GM12874 (cell line): ENCODE results near the gene GINS1.

Experiments used
- CTCF ChIP-seq: IDR thresholded peaks from 2 replicates; pipeline ENCODE4 v1.5.1; 2011; ENCODE audit warnings: low read depth, mild to moderate bottlenecking, control low read depth, low read length, moderate library complexity; ENCODE audit not compliant: insufficient read depth

The GINS1 gene

DNA sequence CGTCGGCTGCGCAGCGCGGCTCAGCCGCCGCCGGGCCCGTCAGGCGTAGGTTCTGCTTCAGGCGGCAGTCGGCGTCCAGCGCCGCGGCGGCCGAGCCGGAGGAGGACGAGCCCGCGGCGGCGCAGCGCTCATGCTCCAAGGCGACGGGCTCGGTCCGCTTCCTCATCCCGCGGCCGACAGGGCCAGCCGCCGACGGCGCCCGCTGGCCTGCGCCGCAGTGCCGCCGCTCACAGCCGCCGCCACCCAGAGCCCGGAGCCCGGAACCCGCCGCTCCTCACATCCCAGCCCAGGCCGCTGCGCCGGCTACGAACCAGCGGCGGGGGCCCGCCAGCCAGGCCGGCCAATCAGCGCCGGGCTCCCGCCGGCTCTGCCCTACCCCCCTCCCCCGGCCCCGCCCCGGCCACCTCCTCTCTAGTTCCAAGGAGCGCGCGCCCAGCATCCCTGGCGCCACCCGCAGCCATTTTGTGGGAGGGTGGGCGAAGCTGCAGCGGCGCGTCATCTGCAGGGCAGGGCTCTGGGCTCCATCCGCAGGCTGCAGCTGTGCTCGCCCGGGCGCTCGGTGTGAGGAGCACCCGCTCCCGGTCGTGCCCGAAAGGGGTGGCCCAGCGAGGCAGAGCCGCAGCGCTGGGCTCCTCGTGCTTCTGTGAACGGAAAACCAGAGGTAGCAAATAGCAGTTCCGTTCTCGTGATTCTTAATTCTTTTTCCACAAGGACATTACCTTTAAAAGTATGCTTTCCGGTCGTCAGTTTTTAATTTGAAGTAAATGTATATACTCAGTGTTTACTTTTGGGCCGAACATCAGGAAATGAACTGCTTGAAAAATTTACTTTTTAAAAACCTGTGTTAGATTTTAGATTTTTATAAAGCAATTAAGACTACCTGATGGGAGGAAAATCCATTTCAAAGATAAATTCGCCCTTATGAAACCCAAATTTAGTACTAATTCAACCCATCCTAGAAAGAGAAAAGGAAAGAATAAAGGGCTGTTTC lies 16.6 kb upstream of the GINS1 start, which contains the start of gene ABHD12:
TSS of gene ABHD12 (minus strand) at position 298 of the 991 bp plus-strand sequence. CDS start at position 166, 132 bp downstream.
- no peak for TF ChIP-seq CTCF

DNA sequence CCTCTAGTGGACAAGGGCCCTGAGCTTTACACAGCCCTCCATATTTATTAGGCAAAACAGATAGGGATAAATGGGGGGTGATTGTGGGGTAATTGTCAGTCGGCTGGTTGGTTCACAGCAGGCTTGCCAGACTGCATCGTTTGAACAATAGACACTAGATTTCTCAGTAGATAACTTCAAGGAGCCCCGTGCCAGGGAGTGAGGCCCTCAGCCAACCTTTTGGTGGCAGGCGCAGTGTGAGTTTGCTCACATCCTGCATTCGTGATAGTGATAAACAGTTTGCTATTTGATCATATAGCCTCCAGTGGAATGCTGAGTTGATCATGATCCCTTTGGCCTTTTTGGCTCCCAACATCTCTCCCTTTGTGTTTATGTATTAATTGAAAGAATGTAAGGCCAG lies 13.2 kb upstream of the GINS1 start:
- TF ChIP-seq CTCF, result no peak

- no peak for TF ChIP-seq CTCF
These were observed 12.5 kb upstream of the GINS1 start for GRCh38 chr20:25394996-25395395.

GRCh38 chr20:25397096-25397495 lies 10.4 kb upstream of the GINS1 start:
- TF ChIP-seq CTCF, result no peak

- no peak for TF ChIP-seq CTCF
These were observed 9.7 kb upstream of the GINS1 start for GRCh38 chr20:25397821-25398220.

DNA sequence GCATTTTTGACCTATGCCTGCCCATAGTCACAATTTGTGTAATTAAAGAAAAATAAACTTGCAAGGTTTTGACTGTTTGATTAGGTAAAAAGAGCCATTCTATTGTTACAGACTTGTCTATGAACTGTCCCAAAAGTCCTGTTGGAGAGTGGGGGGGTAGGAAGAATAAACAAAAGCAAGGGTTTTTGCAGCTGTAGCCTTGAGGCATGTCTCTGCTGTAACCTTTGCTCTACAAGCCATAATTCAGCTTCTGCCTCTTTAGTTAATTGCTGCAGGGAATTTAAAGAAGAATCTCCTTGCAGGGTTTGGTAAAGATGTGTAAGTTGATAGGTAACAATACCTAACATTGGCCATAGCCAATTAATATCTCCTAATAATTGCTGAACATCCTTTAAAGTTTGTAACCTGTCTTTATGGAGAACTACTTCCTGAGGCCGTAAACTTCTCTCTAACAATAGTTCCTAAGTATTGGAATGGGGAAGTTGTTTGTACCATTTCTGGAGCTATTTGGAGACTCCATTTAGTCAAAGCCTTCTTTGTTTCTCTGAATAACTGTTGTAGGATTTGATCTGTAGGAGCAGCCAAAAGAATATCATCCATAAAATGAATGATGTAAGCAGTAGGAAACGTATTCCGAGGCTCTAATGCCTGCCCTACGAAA lies 9.0 kb upstream of the GINS1 start:
- no peak for TF ChIP-seq CTCF

DNA sequence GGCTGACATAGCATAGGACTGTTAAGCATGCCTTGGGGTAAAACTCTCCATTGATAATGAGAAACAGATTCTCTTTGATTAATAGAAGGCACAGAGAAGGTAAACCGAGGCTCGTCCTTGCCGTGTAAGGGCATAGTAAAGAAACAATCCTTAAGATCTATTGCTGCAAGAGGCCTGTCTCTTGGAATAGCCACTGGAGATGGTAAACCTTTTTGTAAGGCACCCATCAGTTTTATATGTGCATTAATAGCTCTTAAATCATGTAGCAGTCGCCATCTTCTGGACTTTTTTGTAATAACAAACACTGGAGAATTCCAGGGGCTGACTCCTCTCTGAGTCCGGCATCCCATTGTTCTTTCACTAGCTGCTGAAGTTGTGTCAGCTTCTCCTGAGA lies 8.4 kb upstream of the GINS1 start:
- peak; percentile 49; the same call in 1 of the 2 replicates for TF ChIP-seq CTCF
